ENCODE measurements around the gene SENP6. TPM values are rescaled to one million over a fixed set of nuclear protein-coding genes. Genes with fewer than 3 reads are reported as not detected.

Gene SENP6
- total RNA-seq, 2 experiments from 2014 or later, result 70.2 to 72.0 TPM

DNA sequence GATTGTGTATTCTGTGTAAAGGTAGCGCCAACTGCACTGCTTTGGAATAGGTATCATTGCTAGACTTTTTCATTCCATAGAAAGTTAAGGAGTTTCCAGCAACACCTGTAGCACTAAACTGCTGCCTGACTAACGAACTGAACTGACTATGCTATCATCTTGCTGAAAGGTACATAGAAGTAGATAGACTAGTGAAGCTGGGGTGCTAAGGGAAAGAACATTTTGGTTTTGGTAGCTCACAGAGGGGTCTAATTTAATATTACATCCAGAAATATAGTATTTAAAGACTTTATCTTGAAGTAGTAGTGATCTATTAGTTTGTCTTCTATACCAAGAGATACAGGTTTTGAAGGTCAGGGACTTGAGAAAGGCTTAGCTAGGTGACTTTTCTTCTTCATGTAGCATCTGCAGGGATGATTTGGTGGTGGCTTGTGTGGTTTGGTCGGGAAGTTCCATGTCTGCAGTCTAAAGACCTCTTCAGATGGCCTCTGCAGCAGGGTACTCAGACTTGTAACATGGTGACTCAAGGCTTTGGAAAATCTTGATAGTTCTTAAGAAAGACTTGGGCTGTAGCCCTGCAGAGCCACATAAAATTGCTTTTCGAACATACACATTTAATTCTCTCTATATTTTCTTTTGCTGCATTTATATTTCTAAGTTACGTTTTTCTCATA, 10.2 kb downstream of the SENP6 start:
- H3K4me1 Mint-ChIP-seq (ENCODE audit: low read depth), result peaks cover 80% of the 10 kb centered on the region
- intact Hi-C loops (cut with micrococcal nuclease), result loop anchor here (5.0 kb wide), 1 partner anchor 330 kb away; the partner anchor contains the start of gene TMEM30A
- ATAC-seq, result peak; percentile 85
- peaks cover 23% of the 10 kb centered on the region for H3K36me3 Mint-ChIP-seq (ENCODE audit: low read depth)
- peak overlapping the region; percentile 26 for H3K4me3 Mint-ChIP-seq
- peak overlapping the region; percentile 62 for H3K27ac Mint-ChIP-seq
- no peaks in the 10 kb centered on the region for H3K27me3 Mint-ChIP-seq
- ChIA-PET POLR2A (interaction anchor here (3.1 kb wide), 1 partner anchor 9 kb away, joined by 28 read pairs; the partner anchor contains the start of gene SENP6), CTCF (interaction anchor here (1.7 kb wide), 2 partner anchors 9 kb away, joined by 5 read pairs; no protein-coding TSS in a partner anchor)
- TF ChIP-seq, protein P1, sequence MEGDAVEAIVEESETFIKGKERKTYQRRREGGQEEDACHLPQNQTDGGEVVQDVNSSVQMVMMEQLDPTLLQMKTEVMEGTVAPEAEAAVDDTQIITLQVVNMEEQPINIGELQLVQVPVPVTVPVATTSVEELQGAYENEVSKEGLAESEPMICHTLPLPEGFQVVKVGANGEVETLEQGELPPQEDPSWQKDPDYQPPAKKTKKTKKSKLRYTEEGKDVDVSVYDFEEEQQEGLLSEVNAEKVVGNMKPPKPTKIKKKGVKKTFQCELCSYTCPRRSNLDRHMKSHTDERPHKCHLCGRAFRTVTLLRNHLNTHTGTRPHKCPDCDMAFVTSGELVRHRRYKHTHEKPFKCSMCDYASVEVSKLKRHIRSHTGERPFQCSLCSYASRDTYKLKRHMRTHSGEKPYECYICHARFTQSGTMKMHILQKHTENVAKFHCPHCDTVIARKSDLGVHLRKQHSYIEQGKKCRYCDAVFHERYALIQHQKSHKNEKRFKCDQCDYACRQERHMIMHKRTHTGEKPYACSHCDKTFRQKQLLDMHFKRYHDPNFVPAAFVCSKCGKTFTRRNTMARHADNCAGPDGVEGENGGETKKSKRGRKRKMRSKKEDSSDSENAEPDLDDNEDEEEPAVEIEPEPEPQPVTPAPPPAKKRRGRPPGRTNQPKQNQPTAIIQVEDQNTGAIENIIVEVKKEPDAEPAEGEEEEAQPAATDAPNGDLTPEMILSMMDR (IDR thresholded peaks at IDR 0.05), result no peak
- H3K9me3 Mint-ChIP-seq, result no peaks in the 10 kb centered on the region
- peak; percentile 84 for DNase-seq

DNA sequence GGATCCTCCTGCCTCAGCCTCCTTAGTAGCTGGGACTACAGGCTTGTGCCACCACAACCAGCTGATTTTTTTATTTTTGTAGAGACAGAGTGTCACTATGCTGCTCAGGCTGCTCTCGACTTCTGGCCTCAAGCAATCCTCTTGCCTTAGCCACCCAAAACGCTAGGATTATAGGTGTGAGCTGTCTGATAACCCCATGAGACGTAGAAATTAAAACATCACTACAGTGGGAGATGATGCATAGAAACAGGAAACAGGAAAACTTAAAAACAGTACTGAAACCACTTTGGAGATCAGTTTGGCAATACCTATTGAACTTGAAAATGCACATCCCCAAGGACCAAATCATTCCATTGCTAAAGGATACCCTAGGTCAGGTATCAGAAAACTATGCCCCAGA, 10.8 kb downstream of the SENP6 start:
- TF ChIP-seq, protein P1 (IDR thresholded peaks at IDR 0.05), result no peak
- no peaks in the 10 kb centered on the region for H3K27me3 Mint-ChIP-seq
- peaks cover 76% of the 10 kb centered on the region for H3K4me1 Mint-ChIP-seq (ENCODE audit: low read depth)
- ChIA-PET POLR2A (interaction anchor here (3.1 kb wide), 1 partner anchor 10 kb away, joined by 28 read pairs; the partner anchor contains the start of gene SENP6), CTCF (interaction anchor here (1.7 kb wide), 2 partner anchors 8 to 9 kb away, joined by 5 read pairs; no protein-coding TSS in a partner anchor)
- peak overlapping the region; percentile 26 for H3K4me3 Mint-ChIP-seq
- H3K9me3 Mint-ChIP-seq, result no peaks in the 10 kb centered on the region
- peaks cover 25% of the 10 kb centered on the region for H3K36me3 Mint-ChIP-seq (ENCODE audit: low read depth)
- intact Hi-C loops (cut with micrococcal nuclease), result loop anchor here (5.0 kb wide), 1 partner anchor 330 kb away; the partner anchor contains the start of gene TMEM30A
- peak; percentile 34 for ATAC-seq
- no peak for DNase-seq
- H3K27ac Mint-ChIP-seq, result peak overlapping the region; percentile 62

DNA sequence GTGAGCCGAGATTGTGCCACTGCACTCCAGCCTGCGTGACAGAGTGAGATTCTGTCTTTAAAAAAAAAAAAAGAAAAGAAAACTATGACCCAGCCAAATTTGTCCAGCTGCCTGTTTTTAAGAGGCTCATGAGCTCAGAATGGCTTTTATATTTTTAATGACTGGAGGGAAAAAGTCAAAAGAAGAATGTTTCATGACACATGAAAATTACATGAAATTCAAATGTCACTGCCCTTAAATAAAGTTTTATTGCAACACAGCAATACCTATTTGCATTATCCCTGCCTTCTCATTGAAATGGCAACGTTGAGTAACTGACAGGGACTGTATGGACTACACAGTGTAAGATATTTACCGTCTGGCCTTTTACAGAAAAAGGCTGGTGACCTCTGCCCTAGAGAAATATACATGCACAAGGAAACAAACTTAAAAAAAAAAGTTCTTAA, 11.4 kb downstream of the SENP6 start:
- intact Hi-C loops (cut with micrococcal nuclease), result loop anchor here (5.0 kb wide), 1 partner anchor 331 kb away; the partner anchor contains the start of gene TMEM30A
- peak overlapping the region; percentile 38 for H3K4me3 Mint-ChIP-seq
- peaks cover 28% of the 10 kb centered on the region for H3K36me3 Mint-ChIP-seq (ENCODE audit: low read depth)
- TF ChIP-seq, protein P1 (IDR thresholded peaks at IDR 0.05), result no peak
- DNase-seq (no peak), ATAC-seq (no peak)
- no peaks in the 10 kb centered on the region for H3K9me3 Mint-ChIP-seq
- H3K27ac Mint-ChIP-seq, result peak overlapping the region; percentile 62
- peaks cover 75% of the 10 kb centered on the region for H3K4me1 Mint-ChIP-seq (ENCODE audit: low read depth)
- POLR2A ChIA-PET, result interaction anchor here (1.0 to 3.1 kb wide), 3 partner anchors 11 to 15 kb away, joined by 3 to 28 read pairs (median 7); partner anchors contain the start of gene SENP6
- CTCF ChIA-PET, result interaction anchor here (1.1 kb wide), 1 partner anchor 15 kb away, joined by 3 read pairs; no protein-coding TSS in a partner anchor
- H3K27me3 Mint-ChIP-seq, result no peaks in the 10 kb centered on the region

DNA sequence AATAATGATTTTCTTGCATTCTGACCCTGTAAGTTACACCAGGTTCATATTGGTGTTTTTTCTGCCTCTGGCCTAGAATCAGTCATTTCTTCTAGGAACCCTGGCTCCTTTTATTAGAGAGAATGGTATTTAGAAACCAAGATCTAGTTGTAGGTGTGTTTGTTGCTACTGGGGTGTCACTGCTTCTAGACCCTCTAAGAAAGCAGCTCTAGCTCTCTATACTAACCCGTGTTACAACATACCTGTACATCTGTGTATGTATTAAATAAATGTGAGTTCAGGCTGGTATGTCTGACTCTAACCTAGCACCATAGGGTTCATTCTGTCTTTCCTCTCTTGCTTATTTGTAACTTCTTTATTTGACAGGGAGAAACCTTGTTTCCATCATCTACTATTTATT, 16.8 kb downstream of the SENP6 start:
- ATAC-seq (no peak), DNase-seq (no peak)
- peaks cover 5% of the 10 kb centered on the region for H3K9me3 Mint-ChIP-seq
- H3K4me3 Mint-ChIP-seq, result no peak overlapping the region
- H3K27ac Mint-ChIP-seq, result peak overlapping the region; percentile 2
- intact Hi-C loops (cut with micrococcal nuclease), result no loop called here
- peaks cover 56% of the 10 kb centered on the region for H3K36me3 Mint-ChIP-seq (ENCODE audit: low read depth)
- POLR2A ChIA-PET, result no interaction called here
- CTCF ChIA-PET, result no interaction called here
- peaks cover 64% of the 10 kb centered on the region for H3K4me1 Mint-ChIP-seq (ENCODE audit: low read depth)
- TF ChIP-seq, protein P1 (IDR thresholded peaks at IDR 0.05), result no peak
- no peaks in the 10 kb centered on the region for H3K27me3 Mint-ChIP-seq
